HCT116 (cell line): ENCODE results near the gene NFIA. TPM values are rescaled to one million over a fixed set of nuclear protein-coding genes. Genes with fewer than 3 reads are reported as not detected.

Source experiments
- ATAC-seq: fragments of 200-7000 bp; cut with Tn5 transposase; 2 replicates; pipeline ENCODE4 v1.9.1; 2020; ENCODE audit warnings: mild to moderate bottlenecking, moderate library complexity
- BruUV-seq: library from RNA; stranded (reverse); fragments of 400-500 nt; replicated peaks from 2 replicates; lab custom pipeline; 2021; lab: Mats Ljungman, UMichigan
- CTCF ChIA-PET: fragments of 300-600 bp; sonication (Branson Sonifier 250); formaldehyde crosslinking; loops from one replicate; lab custom pipeline; 2021; ENCODE audit warnings: antibody characterized with exemption; lab: Charles Lee
- POLR2A ChIA-PET: fragments of 300-600, 350-600 bp; sonication (Branson Sonifier 250); formaldehyde crosslinking; loops from one replicate; lab custom pipeline; 2021; ENCODE audit warnings: antibody characterized with exemption; lab: Charles Lee
- RAD21 ChIA-PET, 2 experiments: fragments of 300-600 bp; sonication (Branson Sonifier 250); formaldehyde crosslinking; loops; one replicate each; lab custom pipeline; 2023; ENCODE audit warnings: low total read pairs in 2 of 2; ENCODE audit not compliant: uncharacterized antibody in 2 of 2, unreplicated experiment in 2 of 2, low non-redundant PET in 1 of 2; lab: Charles Lee
- DNase-seq: peaks from one replicate; pipeline ENCODE4 v3.0.0-alpha.2; 2010; ENCODE audit warnings: low read depth, low spot score
- H2AFZ ChIP-seq: fragments of 200-600 bp; shearing (Covaris generic), sonication (generic); 2 replicates; pipeline ENCODE4 v1.6.1; 2017; ENCODE audit warnings: low read depth, mixed run types, mixed read lengths, antibody characterized with exemption, low read length; ENCODE audit not compliant: poor library complexity, severe bottlenecking
- H3K27ac ChIP-seq: 2 replicates; pipeline ENCODE4 v1.5.1; 2012; ENCODE audit warnings: low read depth, low read length
- H3K27me3 ChIP-seq: fragments of 200-600 bp; sonication (generic); 2 replicates; pipeline ENCODE4 v1.6.1; 2016; ENCODE audit warnings: mixed run types, low read length, mixed read lengths; ENCODE audit not compliant: insufficient read depth
- H3K36me3 ChIP-seq, 2 experiments: fragments of 200-500 bp in 1 of 2; fragments of 200-600 bp in 1 of 2; sonication (Bioruptor generic) in 1 of 2; sonication (generic) in 1 of 2; 2 replicates each; pipeline versions ENCODE4 v1.5.1 to v1.6.1; 2014 to 2016; ENCODE audit warnings: low read length in 2 of 2, inconsistent platforms in 1 of 2, mixed read lengths in 1 of 2, mixed run types in 1 of 2; ENCODE audit not compliant: insufficient read depth in 2 of 2, control insufficient read depth in 1 of 2
- H3K4me1 ChIP-seq, 2 experiments: fragments of 200-600 bp in 1 of 2; sonication (generic) in 1 of 2; 2 replicates each; pipeline versions ENCODE4 v1.5.1 to v1.6.1; 2012 to 2017; ENCODE audit warnings: low read length in 2 of 2, inconsistent platforms in 1 of 2, mild to moderate bottlenecking in 1 of 2, mixed read lengths in 1 of 2, mixed run types in 1 of 2, moderate library complexity in 1 of 2; ENCODE audit not compliant: insufficient read depth in 2 of 2, control insufficient read depth in 1 of 2
- H3K4me2 ChIP-seq: fragments of 200-600 bp; sonication (generic); 2 replicates; pipeline ENCODE4 v1.6.1; 2017; ENCODE audit warnings: mixed run types, low read length, mixed read lengths
- H3K4me3 ChIP-seq, 2 experiments: fragments of 200-600 bp in 1 of 2; sonication (generic) in 1 of 2; replicated peaks in 1 of 2; 2 replicates each; pipeline ENCODE4 v1.5.1; 2011 to 2016; ENCODE audit warnings: low read length in 2 of 2, control low read depth in 1 of 2, low read depth in 1 of 2, mild to moderate bottlenecking in 1 of 2, mixed read lengths in 1 of 2, mixed run types in 1 of 2
- H3K79me2 ChIP-seq: fragments of 200-600 bp; sonication (generic); 2 replicates; pipeline ENCODE4 v1.6.1; 2017; ENCODE audit warnings: mild to moderate bottlenecking, mixed run types, low read length, moderate library complexity, mixed read lengths; ENCODE audit not compliant: insufficient read depth
- H3K9ac ChIP-seq: fragments of 200-600 bp; sonication (generic); 2 replicates; pipeline ENCODE4 v1.6.1; 2016; ENCODE audit warnings: low read length, mixed read lengths
- H3K9me2 ChIP-seq: fragments of 200-600 bp; sonication (generic), shearing (Covaris generic); 2 replicates; pipeline ENCODE4 v1.6.1; 2017; ENCODE audit warnings: mixed run types, mild to moderate bottlenecking, moderate library complexity; ENCODE audit not compliant: insufficient read depth
- H3K9me3 ChIP-seq, 2 experiments: fragments of 200-500 bp in 1 of 2; fragments of 200-600 bp in 1 of 2; sonication (Bioruptor generic) in 1 of 2; sonication (generic) in 1 of 2; 2 replicates each; pipeline ENCODE4 v1.6.1; 2014 to 2017; ENCODE audit warnings: low read length in 2 of 2, mixed read lengths in 2 of 2, inconsistent platforms in 1 of 2, low read depth in 1 of 2, mild to moderate bottlenecking in 1 of 2, mixed run types in 1 of 2, moderate library complexity in 1 of 2; ENCODE audit not compliant: control insufficient read depth in 1 of 2, insufficient read depth in 1 of 2
- H4K20me1 ChIP-seq: fragments of 200-600 bp; sonication (generic), shearing (Covaris generic); 2 replicates; pipeline ENCODE4 v1.6.1; 2017; ENCODE audit warnings: mixed run types, mild to moderate bottlenecking, moderate library complexity; ENCODE audit not compliant: insufficient read depth
- CBX3 ChIP-seq: IDR thresholded peaks from 2 replicates; pipeline ENCODE4 v1.6.1; 2012; ENCODE audit warnings: low read depth
- EGR1 ChIP-seq: IDR thresholded peaks from 2 replicates; pipeline ENCODE4 v1.6.1; 2012; ENCODE audit warnings: low read depth
- ELF1 ChIP-seq: IDR thresholded peaks from 2 replicates; pipeline ENCODE4 v1.6.1; 2012; ENCODE audit warnings: low read depth, borderline replicate concordance
- JUND ChIP-seq: IDR thresholded peaks from 2 replicates; pipeline ENCODE4 v1.6.1; 2012
- POLR2A ChIP-seq: IDR thresholded peaks from 2 replicates; pipeline ENCODE4 v1.7.0; 2011; ENCODE audit warnings: borderline replicate concordance; ENCODE audit not compliant: insufficient read depth, insufficient read length; ENCODE audit errors: extremely low read depth
- SIN3A ChIP-seq: IDR thresholded peaks from 2 replicates; pipeline ENCODE4 v1.6.1; 2012; ENCODE audit warnings: low read depth
- SP1 ChIP-seq: IDR thresholded peaks from 2 replicates; pipeline ENCODE4 v1.6.1; 2012; ENCODE audit warnings: low read depth
- TCF7L2 ChIP-seq: IDR thresholded peaks from 2 replicates; pipeline ENCODE4 v1.7.0; 2011; ENCODE audit warnings: borderline replicate concordance, inconsistent platforms; ENCODE audit not compliant: insufficient read depth, insufficient read length; ENCODE audit errors: extremely low read depth
- ZBTB33 ChIP-seq: IDR thresholded peaks from 2 replicates; pipeline ENCODE4 v1.6.1; 2011; ENCODE audit warnings: mild to moderate bottlenecking, low read length, moderate library complexity; ENCODE audit not compliant: insufficient replicate concordance; ENCODE audit errors: extremely low read depth
- ZNF274 ChIP-seq: fragments of 200-500 bp; sonication (Bioruptor generic); IDR thresholded peaks from 2 replicates; pipeline ENCODE4 v1.6.1; 2014; ENCODE audit warnings: mild to moderate bottlenecking, low read depth, low read length, inconsistent platforms
- intact Hi-C: fragments of 100-400 bp; cut with micrococcal nuclease; formaldehyde crosslinking; loops from 2 replicates; pipeline ENCODE4 v1.10.0; 2022
- total RNA-seq: library from RNA; stranded (reverse); gene quantifications from one replicate; pipeline ENCODE4 v1.2.1, GENCODE V29; 2021; ENCODE audit not compliant: unreplicated experiment
- TF ChIP-seq, protein P1 (sequence below): IDR thresholded peaks from 2 replicates; pipeline ENCODE4 v1.6.1; 2012
- TF ChIP-seq, protein P2 (sequence below): IDR thresholded peaks from 2 replicates; pipeline ENCODE4 v1.6.1; 2012

The NFIA gene
- total RNA-seq, 1 experiment from 2014 or later, result 17.2 TPM

- Histone ChIP-seq H3K4me2 (no peak overlapping the region), H3K27ac (no peak overlapping the region), H3K9me3 (no peaks in the 10 kb centered on the region), H3K4me3 (no peak overlapping the region), H3K9me2 (no peaks in the 10 kb centered on the region), H4K20me1 (no peaks in the 10 kb centered on the region), H3K36me3 (0 out of 4 replicates have a peak, but pooled peaks cover 0 to 4% of the 10 kb centered on the region in 2 experiments), H3K4me1 (no peaks in the 10 kb centered on the region), H2AFZ (no peak overlapping the region), H3K9ac (no peak overlapping the region), H3K79me2 (peaks cover 46% of the 10 kb centered on the region), H3K27me3 (no peaks in the 10 kb centered on the region)
- BruUV-seq, result no TSS peak
- ATAC-seq (no peak), DNase-seq (no peak)
- ChIA-PET CTCF (no interaction called here), RAD21 (no interaction called here), POLR2A (no interaction called here)
- intact Hi-C loops, result no loop called here
- TF ChIP-seq ZBTB33 (no peak), SIN3A (no peak), EGR1 (no peak), JUND (no peak), ZNF274 (no peak), TCF7L2 (no peak), POLR2A (no peak), CBX3 (no peak), SP1 (no peak), ELF1 (no peak)
- TF ChIP-seq, protein P1, sequence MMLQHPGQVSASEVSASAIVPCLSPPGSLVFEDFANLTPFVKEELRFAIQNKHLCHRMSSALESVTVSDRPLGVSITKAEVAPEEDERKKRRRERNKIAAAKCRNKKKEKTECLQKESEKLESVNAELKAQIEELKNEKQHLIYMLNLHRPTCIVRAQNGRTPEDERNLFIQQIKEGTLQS, result no peak
- TF ChIP-seq, protein P2, sequence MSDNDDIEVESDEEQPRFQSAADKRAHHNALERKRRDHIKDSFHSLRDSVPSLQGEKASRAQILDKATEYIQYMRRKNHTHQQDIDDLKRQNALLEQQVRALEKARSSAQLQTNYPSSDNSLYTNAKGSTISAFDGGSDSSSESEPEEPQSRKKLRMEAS, result no peak
Observed at GRCh38 chr1:61097722-61098121, 15.4 kb downstream of the NFIA start.
